ENCODE data around the gene CIROP. TPM values are rescaled to one million over a fixed set of nuclear protein-coding genes. Genes with fewer than 3 reads are reported as not detected.
A peak's percentile ranks its signal among the peaks of the same experiment; 100 is the strongest.

CIROP gene
- total RNA-seq, 2 donors from 2014 or later: 0.64 to 1.4 TPM

DNA sequence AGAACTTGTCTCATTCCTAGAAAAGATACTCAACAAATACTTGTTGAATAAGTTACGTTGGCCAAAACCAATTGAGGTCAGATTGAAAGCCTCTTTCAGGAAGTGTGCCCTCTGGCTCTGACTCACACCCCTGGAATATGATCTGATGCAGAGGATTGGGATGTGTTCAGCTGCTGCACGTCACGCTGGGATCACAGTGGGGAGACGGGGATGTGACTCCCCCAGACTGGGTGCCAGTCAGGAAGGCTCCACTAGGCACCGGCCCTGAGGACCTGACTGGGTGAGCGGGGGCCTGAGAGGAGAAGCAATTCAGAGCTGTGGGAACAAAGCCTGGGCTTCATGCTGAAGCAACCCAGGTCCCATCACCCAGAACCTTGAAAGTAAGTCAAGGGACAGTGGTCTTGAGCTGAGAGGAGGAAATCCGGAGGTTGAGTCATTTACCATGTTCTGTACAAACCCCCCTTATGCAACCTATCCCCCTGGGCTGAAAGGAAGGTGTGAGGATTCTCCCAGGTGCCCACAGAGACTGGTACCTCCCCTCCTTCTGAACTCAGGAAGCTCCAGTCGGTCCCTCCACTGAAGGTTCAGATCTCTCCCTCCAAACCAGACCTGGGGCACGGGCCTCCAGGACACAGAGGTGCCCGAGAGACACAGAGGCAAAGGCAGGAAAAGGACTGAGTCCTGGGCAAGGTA lies 10.4 kb upstream of the CIROP start:
- Mint-ChIP-seq H3K9me3 (no peaks in the 10 kb centered on the region), H3K4me1 (peaks cover 37% of the 10 kb centered on the region), H3K27me3 (ENCODE audit: insufficient read depth) (peaks cover 18% of the 10 kb centered on the region), H3K27ac (no peak overlapping the region), H3K4me3 (no peak overlapping the region), H3K36me3 (ENCODE audit: low read depth) (no peaks in the 10 kb centered on the region)
- DNase-seq: peak; percentile 36
- Histone ChIP-seq H3K27me3 (ENCODE audit: control insufficient read depth, insufficient read depth, low read length, poor library complexity, severe bottlenecking) (peaks cover 12% of the 10 kb centered on the region), H3K4me3 (ENCODE audit: low read length) (no peak overlapping the region), H3K9ac (ENCODE audit: extremely low read depth, low read length, poor library complexity, severe bottlenecking) (no peak overlapping the region), H3K9me3 (ENCODE audit: control insufficient read depth, low read length) (no peaks in the 10 kb centered on the region), H3K36me3 (ENCODE audit: control insufficient read depth, insufficient read depth, low read length) (no peaks in the 10 kb centered on the region), H3K27ac (ENCODE audit: low read depth, low read length) (no peak overlapping the region), H3K4me1 (ENCODE audit: control insufficient read depth, insufficient read depth, low read length) (peaks cover 8% of the 10 kb centered on the region)
- WGBS, 2 experiments (ENCODE audit: insufficient coverage in 1 of 2, insufficient read length in 1 of 2): 93 to 97% methylated on average over 6 to 9 of the region's 10 CpGs
- TF ChIP-seq, protein P1, sequence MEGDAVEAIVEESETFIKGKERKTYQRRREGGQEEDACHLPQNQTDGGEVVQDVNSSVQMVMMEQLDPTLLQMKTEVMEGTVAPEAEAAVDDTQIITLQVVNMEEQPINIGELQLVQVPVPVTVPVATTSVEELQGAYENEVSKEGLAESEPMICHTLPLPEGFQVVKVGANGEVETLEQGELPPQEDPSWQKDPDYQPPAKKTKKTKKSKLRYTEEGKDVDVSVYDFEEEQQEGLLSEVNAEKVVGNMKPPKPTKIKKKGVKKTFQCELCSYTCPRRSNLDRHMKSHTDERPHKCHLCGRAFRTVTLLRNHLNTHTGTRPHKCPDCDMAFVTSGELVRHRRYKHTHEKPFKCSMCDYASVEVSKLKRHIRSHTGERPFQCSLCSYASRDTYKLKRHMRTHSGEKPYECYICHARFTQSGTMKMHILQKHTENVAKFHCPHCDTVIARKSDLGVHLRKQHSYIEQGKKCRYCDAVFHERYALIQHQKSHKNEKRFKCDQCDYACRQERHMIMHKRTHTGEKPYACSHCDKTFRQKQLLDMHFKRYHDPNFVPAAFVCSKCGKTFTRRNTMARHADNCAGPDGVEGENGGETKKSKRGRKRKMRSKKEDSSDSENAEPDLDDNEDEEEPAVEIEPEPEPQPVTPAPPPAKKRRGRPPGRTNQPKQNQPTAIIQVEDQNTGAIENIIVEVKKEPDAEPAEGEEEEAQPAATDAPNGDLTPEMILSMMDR (conservative IDR thresholded peaks at IDR 0.05): no peak

DNA sequence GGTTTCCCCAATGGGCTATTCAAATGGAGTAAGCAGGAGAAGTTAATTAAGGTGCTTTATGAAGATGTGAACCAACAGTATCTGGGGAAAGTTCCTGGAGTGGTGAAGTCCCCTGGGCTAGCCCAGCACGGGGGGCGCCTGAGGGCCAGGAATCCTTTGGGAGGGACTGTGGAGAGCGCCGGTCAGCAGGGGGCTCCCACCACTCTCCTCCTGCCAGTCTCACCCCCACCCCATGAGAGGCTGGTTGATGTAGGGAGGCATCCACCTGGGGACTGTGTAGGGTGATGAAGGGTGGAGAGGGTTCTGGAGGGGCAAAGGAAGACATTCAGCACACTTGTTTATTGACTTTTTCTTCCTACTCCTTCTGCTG lies 9.9 kb upstream of the CIROP start:
- Mint-ChIP-seq H3K27ac (no peak overlapping the region), H3K4me1 (peaks cover 37% of the 10 kb centered on the region), H3K9me3 (no peaks in the 10 kb centered on the region), H3K27me3 (ENCODE audit: insufficient read depth) (peaks cover 18% of the 10 kb centered on the region), H3K36me3 (ENCODE audit: low read depth) (no peaks in the 10 kb centered on the region), H3K4me3 (no peak overlapping the region)
- 73% methylated on average over 3 of the region's 4 CpGs; no CpG with 5 or more reads in 1 of the 2 experiments for WGBS, 2 experiments (ENCODE audit: insufficient coverage in 1 of 2, insufficient read length in 1 of 2)
- Histone ChIP-seq H3K9ac (ENCODE audit: extremely low read depth, low read length, poor library complexity, severe bottlenecking) (no peak overlapping the region), H3K27me3 (ENCODE audit: control insufficient read depth, insufficient read depth, low read length, poor library complexity, severe bottlenecking) (peaks cover 17% of the 10 kb centered on the region), H3K4me1 (ENCODE audit: control insufficient read depth, insufficient read depth, low read length) (peaks cover 4% of the 10 kb centered on the region), H3K36me3 (ENCODE audit: control insufficient read depth, insufficient read depth, low read length) (no peaks in the 10 kb centered on the region), H3K4me3 (ENCODE audit: low read length) (no peak overlapping the region), H3K27ac (ENCODE audit: low read depth, low read length) (no peak overlapping the region), H3K9me3 (ENCODE audit: control insufficient read depth, low read length) (no peaks in the 10 kb centered on the region)
- TF ChIP-seq, protein P1 (conservative IDR thresholded peaks at IDR 0.05): peak; percentile 33
- DNase-seq: peak; percentile 42

DNA sequence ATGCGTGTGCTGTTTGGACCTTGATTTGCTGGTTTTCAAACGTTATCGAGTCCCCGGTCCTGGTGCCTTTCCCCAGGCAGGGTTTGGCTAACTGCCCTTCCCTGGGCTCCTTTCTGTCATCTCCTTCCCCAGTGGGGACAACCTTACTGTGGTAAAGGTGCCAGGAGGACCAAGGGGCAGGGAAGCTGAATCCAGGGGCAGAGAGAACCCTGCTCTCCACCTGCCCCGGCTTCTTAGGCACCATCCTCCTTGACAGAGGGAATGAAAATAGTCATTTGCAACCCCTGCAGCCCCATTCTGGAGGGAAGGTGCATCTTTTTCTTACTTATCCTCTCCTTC lies 9.3 kb upstream of the CIROP start:
- TF ChIP-seq, protein P1 (conservative IDR thresholded peaks at IDR 0.05): no peak
- peaks cover 2% of the 10 kb centered on the region for H3K9me3 Mint-ChIP-seq
- Histone ChIP-seq H3K9me3 (ENCODE audit: control insufficient read depth, low read length) (no peaks in the 10 kb centered on the region), H3K27ac (ENCODE audit: low read depth, low read length) (no peak overlapping the region), H3K4me3 (ENCODE audit: low read length) (no peak overlapping the region), H3K36me3 (ENCODE audit: control insufficient read depth, insufficient read depth, low read length) (no peaks in the 10 kb centered on the region), H3K27me3 (ENCODE audit: control insufficient read depth, insufficient read depth, low read length, poor library complexity, severe bottlenecking) (peaks cover 18% of the 10 kb centered on the region), H3K4me1 (ENCODE audit: control insufficient read depth, insufficient read depth, low read length) (no peaks in the 10 kb centered on the region), H3K9ac (ENCODE audit: extremely low read depth, low read length, poor library complexity, severe bottlenecking) (no peak overlapping the region)
- peak; percentile 39 for DNase-seq
- H3K27ac Mint-ChIP-seq: no peak overlapping the region
- no peak overlapping the region for H3K4me3 Mint-ChIP-seq
- peaks cover 18% of the 10 kb centered on the region for H3K27me3 Mint-ChIP-seq (ENCODE audit: insufficient read depth)
- H3K4me1 Mint-ChIP-seq: peaks cover 32% of the 10 kb centered on the region
- H3K36me3 Mint-ChIP-seq (ENCODE audit: low read depth): no peaks in the 10 kb centered on the region
- 83% methylated on average over 1 to 5 of the region's 5 CpGs for WGBS, 2 experiments (ENCODE audit: insufficient coverage in 1 of 2, insufficient read length in 1 of 2)

All from endodermal cell (in vitro differentiated cells).